Fibroblast of upper back skin (primary cell): ENCODE results near the gene AXIN2.
"Not testable (repeated sequence)": the region's sequence is repeated elsewhere in the genome, so short reads cannot be mapped to it uniquely, and the experiment has no call there.

Source experiments
- DNase-seq: peaks from one replicate; pipeline ENCODE4 v3.0.0-alpha.2; 2013

Gene AXIN2

DNA sequence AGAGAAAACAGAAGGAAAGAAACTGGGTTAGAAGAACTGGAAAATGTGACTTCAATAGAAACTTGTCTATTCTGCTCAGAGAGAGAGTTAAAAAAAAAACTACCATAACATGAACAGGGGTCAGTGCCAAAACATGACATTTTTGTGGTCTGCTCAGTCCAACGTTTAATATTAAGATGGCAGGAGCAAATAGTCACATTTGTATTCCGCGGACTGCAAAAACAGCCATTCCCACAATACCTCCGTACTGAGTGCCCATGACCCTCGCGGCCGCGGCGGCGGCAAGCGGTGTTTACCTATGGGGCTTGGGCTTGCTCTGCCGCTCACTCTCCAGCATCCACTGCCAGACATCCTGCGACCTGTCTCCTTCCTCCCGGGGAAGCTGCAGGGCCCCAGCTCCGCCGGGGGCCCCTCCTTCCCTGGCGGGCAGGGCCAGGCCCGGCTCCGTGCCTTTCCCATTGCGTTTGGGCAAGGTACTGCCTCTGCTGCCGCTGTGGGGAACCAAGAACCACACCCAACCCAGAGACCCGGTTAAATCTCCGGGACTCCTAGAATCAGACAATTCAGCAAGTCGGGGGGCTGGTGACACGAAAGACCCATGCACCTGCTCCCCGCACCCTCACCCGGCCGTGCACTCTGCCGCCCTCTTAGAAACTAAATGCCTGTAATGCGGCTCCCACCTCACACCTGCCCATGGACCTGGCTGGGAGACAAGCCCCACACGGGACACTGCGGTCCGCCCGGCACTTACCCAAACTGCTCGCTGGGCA, 24.7 kb downstream of the AXIN2 start:
- no peak for DNase-seq

DNA sequence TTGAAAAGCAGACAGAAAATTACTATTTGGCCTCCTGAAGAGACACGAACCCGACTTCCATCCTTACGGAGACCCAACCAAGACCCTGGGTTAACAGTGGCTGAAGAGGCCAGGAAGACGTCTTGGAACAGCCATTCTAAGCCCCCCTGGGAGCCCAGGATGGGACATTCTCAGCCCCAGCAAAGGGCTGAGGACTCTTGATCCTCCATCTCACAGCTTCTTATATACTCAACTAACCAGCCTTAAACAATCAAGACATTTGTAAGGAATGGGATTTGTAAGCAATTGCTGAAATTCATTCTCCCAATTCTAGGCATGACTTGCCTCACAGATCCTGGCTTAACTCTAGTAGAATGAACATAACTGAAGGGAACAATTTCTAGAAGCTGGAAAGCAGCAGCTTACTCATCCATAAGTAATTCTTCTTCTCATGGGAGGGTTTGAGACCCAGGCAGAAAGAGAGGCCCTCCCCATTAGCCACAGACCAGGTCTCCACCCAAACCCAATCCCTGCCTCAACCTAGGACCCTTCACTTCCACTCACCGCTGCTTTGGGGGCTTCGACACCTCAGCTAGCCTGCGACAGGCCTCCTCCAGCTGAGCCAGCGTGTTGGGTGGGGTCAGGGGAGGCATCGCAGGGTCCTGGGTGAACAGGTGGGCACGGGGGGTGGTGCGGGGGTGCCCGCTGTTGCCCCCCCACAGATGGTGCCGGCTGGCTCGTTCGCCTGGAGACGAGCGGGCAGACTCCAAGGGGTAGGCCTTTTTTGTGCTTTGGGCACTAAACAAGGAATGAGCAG, 25.5 kb downstream of the AXIN2 start:
- DNase-seq = no peak

DNA sequence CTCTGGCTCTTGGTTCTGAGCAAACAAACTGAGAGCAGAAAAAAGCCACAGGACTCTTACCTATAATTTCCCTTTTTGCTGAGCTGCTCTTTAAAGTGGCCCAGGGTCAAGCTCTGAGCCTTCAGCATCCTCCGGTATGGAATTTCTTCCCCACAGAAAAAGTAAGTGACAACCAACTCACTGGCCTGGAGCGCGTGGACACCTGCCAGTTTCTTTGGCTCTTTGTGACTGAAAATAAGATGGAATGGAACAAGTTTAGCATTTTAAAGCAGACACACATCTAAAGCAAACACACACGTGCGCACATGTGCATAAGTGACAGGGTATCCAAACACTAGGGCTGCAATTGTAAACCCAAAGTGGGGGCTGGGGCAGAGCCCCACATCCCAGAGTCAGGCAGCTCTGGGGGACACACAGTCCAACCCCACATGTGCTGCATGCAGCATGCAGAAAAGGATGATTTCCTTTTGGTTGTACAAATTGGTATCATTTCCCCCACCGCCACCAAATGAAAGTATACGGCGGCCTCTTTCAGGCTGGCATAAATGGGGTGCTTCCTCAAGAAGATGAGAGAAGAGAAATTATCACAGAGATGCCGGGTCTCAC, 27.5 kb downstream of the AXIN2 start:
- DNase-seq = no peak

DNA sequence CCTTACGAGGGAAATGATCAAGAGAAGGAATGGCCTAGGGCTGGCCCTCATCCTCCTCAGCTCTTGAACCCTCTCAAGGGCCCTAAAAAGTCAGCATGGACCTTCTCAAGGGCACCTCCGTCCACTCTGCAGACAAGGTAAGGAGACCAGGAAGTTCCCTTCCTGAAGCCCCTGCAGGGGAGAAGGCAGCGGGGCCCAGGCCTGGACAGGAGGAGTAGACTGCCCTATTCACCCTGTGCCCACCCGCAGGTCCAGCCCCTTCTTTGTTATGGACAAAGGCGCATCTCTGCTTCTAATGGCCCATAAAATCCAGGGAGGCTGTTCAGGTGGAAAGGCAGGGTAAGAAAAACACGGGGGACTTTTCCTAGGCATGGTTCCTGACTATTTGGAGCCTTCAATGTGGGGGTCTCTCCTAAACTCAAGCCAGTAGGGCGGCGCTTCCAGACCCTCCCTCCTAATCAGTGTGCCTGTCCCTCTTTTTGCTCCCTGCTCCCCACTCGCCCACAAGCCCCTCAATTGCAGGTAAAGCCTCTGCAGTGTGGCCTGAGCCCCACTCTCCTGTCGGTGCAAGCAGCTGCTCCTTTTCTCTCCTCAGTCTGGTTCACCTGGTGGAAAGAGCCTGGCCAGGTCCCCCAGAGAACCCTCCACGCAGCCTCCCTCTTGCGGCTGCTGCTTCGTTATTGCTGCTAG, 28.2 kb downstream of the AXIN2 start:
- DNase-seq = no peak

DNA sequence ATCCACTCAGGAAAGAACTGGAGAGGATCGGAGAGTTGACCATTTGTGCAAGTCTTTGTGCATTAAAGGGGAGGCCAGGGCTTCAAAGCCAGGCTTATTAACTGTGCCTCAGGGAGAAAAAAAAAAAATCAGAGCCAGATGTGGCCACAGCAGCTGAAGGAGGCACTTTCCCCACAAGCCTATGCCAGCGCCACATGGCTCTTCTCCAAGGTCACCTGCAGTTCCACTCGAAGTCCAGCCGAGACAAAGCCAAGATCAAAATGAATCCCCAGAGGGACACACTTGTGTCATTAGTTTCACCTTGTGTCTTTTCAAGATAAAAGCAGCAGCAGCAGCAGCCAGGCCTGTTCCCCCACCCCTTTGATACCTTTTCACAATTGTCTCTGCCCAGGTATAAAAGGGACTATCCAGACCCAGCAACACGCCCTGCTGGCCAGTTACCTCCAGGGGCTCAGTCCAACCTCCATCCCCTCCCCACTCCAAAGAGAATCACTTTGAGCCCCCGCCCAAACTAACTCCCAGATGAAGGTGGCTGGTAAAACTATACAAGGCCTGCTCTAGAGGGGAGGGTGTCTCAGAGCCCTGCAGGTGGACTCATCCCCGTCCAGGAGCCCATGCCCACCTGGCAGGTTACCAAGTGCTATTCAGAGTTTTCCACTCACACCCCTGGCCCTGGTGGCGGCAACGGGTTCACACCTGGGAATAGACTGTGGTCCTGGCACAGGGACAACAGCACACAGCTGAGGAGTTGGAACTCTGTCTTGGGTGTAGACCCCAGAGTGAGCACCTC, 29.2 kb downstream of the AXIN2 start:
- DNase-seq = no peak

DNA sequence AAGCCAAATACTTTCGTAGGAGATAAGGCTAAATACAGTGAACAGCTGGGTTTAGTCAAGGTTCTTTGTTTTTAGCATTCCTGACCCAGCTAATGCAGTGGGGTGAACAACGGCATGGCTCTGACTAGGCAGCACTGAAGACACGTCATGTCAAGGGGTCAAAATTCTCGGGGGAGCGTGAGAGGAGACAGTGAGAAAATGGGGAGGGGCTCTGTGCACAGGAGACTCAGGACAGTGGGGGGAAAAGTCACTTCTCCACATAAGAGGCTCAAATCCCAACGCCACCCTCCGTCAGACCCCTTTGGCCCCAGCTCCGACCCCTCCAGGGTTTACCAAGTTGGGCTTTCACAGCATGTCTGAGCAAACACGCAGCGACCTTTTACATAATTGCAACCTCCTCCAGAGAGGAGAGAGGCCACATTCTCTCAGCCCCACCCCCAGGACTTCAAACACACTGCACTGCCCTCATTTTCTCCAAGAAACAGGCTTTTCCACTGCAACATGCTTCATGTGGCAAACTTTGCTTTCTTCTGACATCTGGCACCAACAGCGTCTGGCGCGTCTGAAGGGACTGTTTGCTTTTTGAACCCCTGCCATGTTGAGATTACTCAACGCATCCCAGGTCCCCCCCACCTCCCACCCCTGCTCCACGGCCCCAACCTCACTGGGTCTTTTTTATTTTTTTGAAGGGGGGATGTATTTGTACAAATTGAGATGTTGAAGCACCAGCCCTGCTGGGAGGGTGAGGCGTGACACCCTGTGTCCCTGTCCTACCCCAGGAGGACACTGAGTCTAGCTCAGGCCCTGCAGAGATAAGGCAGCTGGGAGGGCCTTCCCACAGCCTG, 30.0 kb downstream of the AXIN2 start:
- peak; percentile 84 for DNase-seq

- DNase-seq = no peak
Observed at GRCh38 chr17:65530523-65531255, 30.8 kb downstream of the AXIN2 start.

DNA sequence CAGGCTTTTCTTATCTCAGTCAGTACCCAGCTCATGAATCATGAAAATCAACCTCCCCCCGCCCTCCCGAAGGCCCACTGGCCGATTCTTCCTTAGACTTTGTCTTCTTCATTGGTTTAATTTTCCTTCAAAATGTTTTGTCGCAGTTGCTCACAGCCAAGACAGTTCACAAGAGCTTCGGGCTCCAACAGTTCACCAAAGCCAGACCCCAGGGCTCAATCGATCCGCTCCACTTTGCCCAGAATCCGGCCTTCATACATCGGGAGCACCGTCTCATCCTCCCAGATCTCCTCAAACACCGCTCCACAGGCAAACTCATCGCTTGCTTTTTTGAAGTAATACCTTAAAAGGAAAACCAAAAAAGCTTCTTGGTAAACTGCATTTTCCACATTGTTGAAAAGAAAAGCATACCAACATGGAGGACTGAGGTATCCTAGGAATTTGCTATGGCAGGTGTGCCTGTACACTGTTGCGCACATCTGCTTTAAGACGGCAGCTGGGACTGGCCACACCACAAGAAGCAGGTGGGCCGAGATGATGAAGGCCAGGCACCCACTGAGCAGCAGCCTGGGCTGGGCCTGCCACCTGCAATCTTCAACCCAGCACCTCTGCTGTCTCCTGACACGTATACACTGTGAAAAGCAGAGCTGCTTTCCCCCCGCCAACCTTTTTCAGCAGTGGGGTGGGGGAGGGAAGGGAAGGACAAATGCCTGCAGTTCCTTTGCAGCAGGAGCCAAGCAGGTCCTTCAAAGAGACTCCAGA, 31.5 kb downstream of the AXIN2 start:
- DNase-seq = no peak

GRCh38 chr17:65529040-65529633, 32.3 kb downstream of the AXIN2 start:
- DNase-seq = no peak

DNA sequence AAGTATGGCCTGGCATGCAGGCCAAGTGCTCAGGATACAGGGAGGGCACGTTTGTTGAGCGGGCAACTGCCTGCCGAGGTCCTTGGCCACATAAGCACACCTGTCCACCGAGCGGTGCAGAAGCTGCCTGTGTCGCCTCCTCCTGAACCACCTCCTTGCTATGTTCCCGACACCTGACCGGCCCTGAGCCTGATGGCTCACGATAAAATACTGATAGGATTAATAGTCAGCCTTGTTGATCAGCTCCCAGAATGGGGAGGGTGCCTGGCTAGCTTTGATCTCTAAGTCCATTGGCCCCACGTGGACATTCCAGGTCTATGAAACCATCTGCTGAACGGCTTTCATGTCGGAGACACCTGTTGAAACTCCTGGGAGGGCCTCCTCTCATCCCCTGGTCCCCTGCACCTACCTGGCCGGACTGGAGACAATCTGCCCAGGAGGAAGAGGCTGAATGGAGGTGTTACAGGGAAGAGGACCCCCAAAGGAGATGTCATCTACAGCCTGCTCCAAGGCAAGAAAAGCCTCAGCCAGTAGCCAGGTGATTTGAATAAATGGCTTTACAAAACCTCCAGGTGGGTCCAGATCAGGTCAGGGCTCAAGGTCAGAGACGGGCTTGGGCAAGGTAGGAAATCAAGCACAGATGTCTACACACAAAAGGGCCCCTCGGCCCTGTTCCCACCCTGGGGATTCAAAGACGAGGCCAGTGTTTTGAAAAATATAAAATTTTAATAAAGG, 33.4 kb downstream of the AXIN2 start:
- DNase-seq = no peak

DNA sequence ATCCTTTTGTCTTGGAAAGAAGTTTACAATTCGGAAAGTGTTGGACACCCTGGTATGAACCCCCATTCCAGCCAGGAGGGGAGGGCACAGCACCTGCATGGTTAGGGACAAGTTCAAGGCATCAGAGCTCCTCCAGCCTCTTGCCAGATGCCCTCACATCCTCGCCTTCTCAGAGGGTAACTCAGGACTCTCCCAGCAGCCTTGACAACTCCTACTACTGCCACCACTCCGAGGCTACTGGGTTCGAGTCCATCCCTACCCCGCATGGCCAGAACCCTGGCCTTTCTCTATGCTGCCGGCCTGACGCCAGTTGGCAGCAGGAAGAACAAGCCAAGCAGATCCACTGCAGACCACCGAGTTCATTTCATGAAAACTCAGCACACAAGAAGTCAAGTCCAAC, 34.1 kb downstream of the AXIN2 start:
- no peak for DNase-seq

GRCh38 chr17:65526854-65527253, 34.6 kb downstream of the AXIN2 start:
- not testable (repeated sequence) for DNase-seq

DNA sequence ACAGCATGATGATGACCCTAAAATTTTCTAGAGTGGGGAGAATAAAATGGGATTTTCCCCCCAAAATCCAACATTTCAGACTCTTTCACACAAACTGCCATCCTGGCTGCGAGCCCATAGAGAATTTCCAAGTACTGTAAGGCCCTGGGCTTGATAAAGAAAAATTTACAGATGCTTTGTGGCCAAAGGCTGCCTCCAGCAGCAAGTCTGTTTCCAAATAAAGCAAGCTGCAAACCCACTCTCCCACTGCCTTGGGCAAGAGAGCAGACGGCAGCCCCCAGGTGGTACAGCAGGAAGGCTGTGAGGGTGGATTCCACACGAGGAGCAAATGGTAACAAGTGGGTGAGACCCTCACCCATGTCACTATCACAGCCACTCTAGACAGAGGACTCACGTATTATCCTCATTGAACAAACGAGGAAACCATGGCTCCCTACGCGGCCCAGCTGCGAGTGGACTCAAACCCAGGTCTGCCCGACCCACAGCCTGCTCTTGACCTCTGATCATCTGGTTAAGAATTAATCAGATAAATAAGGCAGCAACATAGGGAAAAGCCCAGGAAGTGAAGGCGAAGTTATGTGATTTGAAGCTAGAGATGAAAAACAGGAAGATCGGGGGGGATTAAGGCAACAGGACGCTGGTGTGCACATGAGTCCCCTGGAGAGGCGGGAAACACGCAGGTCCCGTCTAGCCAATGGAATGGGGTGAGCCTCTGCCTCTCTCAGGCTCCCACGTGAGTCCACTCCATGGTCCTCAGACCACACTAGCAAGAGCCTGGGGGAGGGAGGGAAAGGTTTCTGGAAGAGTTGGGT, 37.4 kb downstream of the AXIN2 start:
- no peak for DNase-seq

DNA sequence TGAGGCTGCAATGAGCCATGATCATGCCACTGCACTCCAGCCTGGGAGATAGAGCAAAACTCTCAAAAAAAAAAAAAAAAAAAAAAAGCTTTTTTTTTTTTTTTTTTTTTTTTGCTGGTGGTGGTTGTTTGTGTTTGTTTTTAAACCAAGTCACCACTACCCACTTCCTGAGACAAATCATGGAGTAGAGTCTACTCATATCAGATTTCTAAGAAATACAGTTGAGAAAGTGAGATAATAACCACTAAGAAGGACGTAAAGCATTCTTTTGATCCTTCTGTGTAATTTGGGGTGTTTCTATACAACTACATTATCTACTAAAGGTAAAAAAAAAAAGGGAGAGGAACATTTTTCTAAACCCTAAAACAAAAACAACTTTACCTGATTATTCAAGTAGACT, 38.0 kb downstream of the AXIN2 start:
- no peak for DNase-seq

GRCh38 chr17:65522751-65523404, 38.6 kb downstream of the AXIN2 start:
- no peak for DNase-seq

- peak; percentile 61 for DNase-seq
Observed at GRCh38 chr17:65519462-65519861, 42.0 kb downstream of the AXIN2 start.

- DNase-seq = peak; percentile 54
Observed at GRCh38 chr17:65518256-65518655, 43.2 kb downstream of the AXIN2 start.
